ENCODE measurements around the gene OTOGL. TPM values are rescaled to one million over a fixed set of nuclear protein-coding genes. Genes with fewer than 3 reads are reported as not detected.
"Not testable (repeated sequence)": the region's sequence is repeated elsewhere in the genome, so short reads cannot be mapped to it uniquely, and the experiment has no call there.

OTOGL gene
- total RNA-seq, 1 donor from 2014 or later, result not detected

- intact Hi-C loops (cut with micrococcal nuclease), result no loop called here
Measured at GRCh38 chr12:80118565-80119324, 19.4 kb downstream of the OTOGL start.

DNA sequence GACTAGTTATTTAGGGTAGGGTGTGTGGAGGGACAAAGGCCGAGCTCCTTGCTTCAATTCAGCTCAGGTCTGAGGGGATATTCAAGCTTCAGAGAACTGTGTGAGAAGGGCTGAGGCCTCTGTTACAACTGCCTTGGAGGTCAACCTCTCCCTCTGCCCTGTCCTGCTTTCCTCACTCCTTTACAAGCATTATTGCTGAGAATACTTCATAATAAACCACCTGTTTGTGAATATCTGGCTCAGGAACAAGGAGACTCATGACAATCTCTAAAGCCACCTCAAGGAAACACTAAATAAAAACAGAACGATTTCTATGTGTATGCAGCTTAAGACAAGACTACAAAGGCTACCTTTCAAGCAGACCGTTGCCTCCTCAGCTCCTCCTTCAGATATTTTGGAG, 21.7 kb downstream of the OTOGL start:
- intact Hi-C loops (cut with micrococcal nuclease), result no loop called here

DNA sequence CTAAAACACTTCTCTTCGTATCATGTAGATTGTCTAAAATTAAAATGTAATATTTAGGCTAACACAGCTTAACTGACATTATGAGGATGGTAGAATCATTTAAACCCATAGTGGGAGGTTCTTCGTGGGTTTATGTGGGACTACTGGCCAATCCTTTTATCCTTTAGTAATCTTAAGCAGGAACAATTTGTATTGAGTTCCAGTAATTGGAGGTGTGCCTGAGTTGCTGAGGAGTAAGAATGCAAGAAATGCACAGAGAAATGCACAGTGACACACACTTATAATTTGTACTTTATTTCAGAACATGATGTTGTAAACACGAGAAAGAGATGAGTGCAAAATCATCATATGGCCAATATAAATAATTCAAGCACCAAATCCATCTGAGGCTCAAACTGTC, 22.3 kb downstream of the OTOGL start:
- intact Hi-C loops (cut with micrococcal nuclease), result no loop called here

DNA sequence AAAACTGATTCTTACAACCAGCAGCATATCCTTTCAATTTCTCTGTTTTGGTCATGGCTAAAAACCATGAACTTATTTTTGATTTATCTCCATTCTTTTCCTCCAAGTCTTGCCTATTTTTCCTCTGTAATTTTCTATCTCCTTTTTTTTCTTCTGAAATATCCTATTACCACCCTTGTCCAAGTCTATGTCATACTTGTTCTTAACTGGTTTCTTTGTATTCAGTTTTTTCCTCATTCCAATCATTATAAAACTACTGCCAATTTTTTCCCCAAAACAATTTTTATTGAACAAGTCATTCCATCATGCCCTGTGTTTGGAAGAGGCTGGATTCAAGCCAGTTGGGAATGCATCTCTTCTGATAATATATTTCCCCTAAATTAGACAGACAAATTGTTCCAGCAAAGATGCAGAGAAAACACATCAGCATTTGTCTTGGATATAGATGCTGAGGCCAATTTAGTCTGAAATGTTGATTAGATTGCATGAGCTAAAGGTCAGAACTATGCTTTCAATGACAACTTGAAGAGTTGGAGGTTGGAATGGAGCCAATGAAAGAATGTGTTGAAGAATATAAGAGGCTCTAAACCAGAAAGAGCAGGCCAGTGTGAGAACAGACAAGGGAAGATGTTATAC, 30.7 kb downstream of the OTOGL start:
- intact Hi-C loops (cut with micrococcal nuclease), result no loop called here

- intact Hi-C loops (cut with micrococcal nuclease), result no loop called here
Measured at GRCh38 chr12:80135624-80136023, 36.3 kb downstream of the OTOGL start.

DNA sequence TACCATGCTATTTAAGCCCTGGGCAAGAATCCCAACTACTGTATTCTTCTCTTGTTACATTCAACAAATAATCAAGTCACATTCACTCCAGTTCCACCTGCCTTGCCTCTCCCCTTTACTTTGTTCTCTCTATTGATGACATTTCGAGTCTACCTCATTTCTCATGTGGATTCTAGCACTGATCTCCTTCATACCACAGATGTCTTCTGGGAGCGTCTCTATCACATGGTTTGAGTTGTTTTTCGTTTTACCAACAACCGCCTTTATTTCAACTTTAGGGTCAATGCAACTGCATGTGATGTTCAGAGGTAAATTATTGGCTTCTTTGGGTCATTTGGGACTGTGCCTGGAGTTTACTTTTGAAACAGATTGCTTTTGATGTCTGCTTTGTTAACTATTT, 40.7 kb downstream of the OTOGL start:
- intact Hi-C loops (cut with micrococcal nuclease), result no loop called here

- intact Hi-C loops (cut with micrococcal nuclease), result no loop called here
Measured at GRCh38 chr12:80142640-80143039, 43.3 kb downstream of the OTOGL start.

DNA sequence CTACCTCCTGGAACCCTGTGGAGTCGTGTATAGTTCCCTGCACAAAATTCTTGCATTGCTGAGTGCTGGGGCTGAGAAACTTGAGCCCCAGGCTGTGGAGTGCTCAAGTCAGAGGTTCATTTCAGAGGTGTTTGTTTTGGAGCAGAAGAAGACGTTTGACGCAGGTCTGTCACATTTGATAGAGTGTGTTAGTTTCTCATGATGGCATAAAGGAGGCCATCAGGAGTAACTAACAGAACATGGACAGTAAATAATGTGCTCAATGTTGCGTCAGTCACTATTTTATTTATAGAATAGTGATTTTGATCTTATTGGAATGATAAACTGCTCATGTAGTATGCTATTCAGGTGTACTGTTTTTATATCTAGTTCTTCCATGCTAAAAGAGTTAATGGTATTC, 44.2 kb downstream of the OTOGL start:
- intact Hi-C loops (cut with micrococcal nuclease), result no loop called here

DNA sequence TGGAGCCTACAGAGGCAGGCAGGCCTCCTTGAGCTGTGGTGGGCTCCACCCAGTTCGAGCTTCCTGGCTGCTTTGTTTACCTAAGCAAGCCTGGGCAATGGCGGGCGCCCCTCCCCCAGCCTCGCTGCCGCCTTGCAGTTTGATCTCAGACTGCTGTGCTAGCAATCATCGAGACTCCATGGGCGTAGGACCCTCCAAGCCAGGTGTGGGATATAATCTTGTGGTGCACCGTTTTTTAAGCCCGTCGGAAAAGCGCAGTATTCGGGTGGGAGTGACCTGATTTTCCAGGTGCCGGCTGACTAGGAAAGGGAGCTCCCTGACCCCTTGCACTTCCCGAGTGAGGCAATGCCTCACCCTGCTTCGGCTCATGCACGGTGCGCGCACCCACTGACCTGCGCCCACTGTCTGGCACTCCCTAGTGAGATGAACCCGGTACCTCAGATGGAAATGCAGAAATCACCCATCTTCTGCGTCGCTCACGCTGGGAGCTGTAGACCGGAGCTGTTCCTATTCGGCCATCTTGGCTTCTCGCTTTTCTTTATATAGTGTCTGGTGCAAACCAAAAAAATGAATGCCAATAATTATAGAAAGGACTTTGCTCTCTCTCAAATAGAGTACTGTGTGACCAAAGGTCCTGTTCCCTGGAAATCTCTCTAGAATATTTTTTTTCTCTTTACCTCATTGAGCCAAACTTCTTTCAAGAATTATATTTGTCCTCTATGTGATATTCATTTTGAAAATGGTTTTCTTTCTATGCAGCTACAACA, 50.4 kb downstream of the OTOGL start:
- intact Hi-C loops (cut with micrococcal nuclease), result not testable (repeated sequence)

DNA sequence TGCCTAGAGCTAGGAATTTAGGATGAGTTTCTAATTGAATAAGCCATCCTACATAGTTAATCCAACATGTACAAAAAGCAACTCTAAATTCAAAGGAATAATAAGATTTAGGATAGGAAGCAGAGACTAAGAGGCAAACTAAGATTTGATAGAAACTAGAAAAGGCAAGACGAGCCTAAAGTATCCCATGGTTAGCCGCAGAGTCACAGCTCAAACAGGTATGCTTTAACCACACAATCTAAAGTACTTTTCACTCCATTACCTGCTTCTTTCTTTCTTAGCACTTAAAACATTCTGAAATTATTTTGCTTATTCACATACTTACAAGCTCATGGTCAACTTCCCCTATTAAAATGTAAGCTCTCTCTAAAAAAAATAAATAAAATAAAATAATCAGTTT, 51.8 kb downstream of the OTOGL start:
- intact Hi-C loops (cut with micrococcal nuclease), result no loop called here

DNA sequence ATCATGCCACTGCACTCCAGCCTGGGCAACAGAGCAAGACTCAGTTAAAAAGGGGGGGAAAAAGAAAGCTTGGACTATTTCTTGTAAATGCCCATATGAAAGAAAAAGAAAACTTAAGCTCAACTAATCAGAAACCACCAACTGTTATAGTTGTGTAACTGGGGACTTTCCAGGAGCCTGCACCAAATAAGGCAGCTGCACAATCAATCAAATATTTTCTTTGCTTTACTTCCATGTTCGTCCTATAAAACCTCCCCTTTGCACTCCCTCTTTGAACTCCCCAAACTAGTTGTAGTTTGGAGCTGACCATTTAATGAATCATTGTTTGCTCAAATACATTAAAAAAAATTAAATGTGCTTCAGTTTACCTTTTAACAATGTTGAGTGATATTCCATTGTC, 54.9 kb downstream of the OTOGL start:
- intact Hi-C loops (cut with micrococcal nuclease), result loop anchor here (1.0 kb wide), 1 partner anchor 219 kb away; the partner anchor contains the start of gene PPP1R12A

DNA sequence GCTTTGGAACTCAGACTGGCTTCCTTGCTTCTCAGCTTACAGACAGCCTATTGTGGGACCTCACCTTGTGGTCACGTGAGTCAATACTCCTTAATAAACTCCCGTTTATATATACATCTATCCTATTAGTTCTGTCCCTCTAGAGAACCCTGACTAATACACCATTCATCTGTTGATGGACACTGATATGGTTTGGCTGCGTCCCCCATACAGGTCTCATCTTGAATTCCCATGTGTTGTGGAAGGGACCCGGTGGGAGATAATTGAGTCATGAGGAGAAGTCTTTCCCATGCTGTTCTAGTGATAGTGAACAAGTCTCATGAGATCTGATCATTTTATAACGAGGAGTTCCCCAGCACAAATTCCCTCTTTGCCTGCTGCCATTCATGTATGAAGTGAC, 57.0 kb downstream of the OTOGL start:
- intact Hi-C loops (cut with micrococcal nuclease), result no loop called here

GRCh38 chr12:80157645-80158044, 58.3 kb downstream of the OTOGL start:
- intact Hi-C loops (cut with micrococcal nuclease), result no loop called here

GRCh38 chr12:80161612-80162011, 62.3 kb downstream of the OTOGL start:
- intact Hi-C loops (cut with micrococcal nuclease), result no loop called here

- intact Hi-C loops (cut with micrococcal nuclease), result no loop called here
Measured at GRCh38 chr12:80162177-80162576, 62.8 kb downstream of the OTOGL start.

GRCh38 chr12:80165746-80166145, 66.4 kb downstream of the OTOGL start:
- intact Hi-C loops (cut with micrococcal nuclease), result no loop called here

- intact Hi-C loops (cut with micrococcal nuclease), result no loop called here
Measured at GRCh38 chr12:80166751-80167150, 67.4 kb downstream of the OTOGL start.

DNA sequence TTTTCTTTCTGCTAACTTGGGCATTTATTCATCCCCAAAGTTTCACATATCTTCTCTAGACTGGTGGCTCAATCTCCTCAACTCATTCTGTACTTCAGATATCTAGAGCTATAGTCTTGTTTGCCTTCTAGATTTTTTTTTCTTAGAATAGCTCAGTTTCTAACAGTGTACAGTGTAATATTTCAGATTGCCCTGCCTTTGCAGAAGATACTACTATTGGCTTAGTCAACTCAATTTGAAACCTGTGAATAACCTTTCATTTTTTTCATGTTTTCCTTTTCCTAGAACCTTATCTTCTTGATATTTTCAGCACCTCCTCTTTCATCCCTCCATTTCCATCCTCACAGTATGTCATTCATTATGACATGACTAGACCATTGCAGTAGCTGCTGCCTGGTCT, 69.6 kb downstream of the OTOGL start:
- intact Hi-C loops (cut with micrococcal nuclease), result no loop called here

GRCh38 chr12:80170915-80171314, 71.6 kb downstream of the OTOGL start:
- intact Hi-C loops (cut with micrococcal nuclease), result no loop called here

GRCh38 chr12:80173083-80173864, 73.9 kb downstream of the OTOGL start:
- intact Hi-C loops (cut with micrococcal nuclease), result no loop called here

DNA sequence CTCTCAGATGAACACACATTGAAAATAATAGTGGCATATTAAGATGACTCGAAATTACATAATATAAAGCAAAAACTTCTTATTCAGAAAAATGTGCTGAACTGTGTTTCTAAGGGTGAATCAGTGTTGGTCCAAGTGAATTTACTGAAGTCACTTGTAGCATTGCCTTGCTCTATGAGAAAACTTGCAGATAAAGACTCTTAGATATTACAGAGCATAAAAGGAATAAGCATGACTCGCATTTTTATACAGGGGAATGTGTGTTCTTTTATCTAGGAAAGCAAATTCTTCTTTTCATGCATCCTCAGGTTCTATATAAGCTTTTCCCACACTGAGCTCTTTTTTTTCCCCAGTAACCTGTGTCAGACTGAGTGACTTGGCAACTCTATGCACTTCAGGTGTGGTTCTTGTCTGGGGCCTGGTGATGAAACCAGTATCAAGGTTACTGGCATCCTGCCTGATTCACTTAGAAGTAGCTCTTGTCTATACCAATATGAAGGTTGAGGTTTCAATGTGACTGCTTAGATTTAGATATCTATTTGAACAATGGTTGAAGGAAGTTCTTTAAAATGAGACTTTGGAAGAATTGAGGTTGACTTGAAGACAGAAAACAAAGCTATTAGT, 76.1 kb downstream of the OTOGL start:
- intact Hi-C loops (cut with micrococcal nuclease), result no loop called here

Data from T-helper 1 cell treated with Interleukin-12 subunit alpha and Interleukin-12 subunit beta and Interleukin-4 antibody, amounts not matched to agents 30 ng/mL and 1 ng/mL, for 36 hours (primary cell).